HG02981 (cell line): Measurements from ENCODE around the gene PDLIM7.
A peak's percentile ranks its signal among the peaks of the same experiment; 100 is the strongest.

Experiments
- ATAC-seq: cut with Tn5 transposase; IDR thresholded peaks from one replicate; pipeline ENCODE4 v1.9.1; 2021; ENCODE audit warnings: mild to moderate bottlenecking, moderate library complexity; ENCODE audit not compliant: unreplicated experiment

The PDLIM7 gene

DNA sequence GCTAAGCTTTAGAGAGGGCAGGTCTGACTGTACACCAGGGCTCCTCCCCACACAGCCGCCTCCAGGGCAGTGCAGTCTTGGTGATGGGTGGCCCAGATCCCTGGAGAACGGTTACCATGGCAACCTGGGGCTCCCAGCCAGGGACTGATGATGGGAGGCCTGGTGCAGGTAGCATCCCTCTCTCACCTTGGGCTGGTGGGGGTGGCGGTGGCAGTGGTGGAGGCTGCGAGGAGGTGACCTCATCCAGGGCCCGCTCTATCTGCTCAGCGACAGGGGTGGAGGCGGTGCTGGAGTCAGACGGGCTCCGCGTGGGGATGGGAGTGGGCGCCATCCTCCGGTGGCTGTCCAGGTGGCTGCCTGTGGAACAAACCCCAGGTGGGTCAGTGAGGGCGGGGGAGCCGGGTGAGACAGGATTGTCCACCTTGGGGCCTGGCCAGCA lies 38.5 kb downstream of the PDLIM7 start:
- ATAC-seq: no peak

DNA sequence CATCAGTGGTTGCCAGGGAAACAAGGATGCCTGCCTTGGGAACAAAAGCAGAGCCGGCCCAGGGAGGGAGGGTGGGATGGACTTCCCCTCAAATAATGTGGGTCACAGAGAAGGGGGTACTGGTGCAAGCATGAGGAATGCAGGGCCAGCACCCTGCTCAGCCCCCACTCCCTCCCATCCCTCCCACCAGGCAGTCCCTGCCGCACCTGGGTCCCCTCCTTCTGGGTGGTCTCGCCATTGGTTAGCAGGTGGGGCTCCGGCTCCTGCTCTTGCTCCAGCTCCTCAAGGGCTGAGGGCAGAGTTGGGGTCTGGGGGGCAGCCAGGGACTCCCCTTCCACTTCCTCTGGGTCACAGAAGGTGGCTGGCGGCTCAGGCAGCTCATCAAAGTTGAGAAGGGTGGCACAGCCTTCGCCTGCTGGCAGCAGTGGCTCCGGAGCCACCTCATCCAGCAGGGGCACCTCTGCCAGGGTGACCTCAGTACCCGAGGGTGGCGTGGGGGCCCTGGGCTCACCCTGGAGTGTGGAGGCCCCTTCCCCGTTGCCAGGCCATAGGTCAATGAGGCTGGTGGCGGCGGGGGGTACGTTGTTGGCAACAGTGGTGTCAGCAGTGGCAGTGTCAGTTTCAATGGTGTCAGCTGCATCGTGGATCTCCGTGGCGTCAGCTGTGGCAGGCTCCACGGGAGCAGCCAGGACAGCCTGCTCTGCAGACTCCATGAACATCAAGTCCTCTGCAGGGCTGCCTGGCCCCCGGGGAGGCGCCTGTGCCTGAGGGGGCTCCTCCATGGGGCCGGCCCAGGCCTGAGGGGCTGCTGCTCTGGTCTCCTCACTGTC lies 39.3 kb downstream of the PDLIM7 start:
- ATAC-seq: no peak

DNA sequence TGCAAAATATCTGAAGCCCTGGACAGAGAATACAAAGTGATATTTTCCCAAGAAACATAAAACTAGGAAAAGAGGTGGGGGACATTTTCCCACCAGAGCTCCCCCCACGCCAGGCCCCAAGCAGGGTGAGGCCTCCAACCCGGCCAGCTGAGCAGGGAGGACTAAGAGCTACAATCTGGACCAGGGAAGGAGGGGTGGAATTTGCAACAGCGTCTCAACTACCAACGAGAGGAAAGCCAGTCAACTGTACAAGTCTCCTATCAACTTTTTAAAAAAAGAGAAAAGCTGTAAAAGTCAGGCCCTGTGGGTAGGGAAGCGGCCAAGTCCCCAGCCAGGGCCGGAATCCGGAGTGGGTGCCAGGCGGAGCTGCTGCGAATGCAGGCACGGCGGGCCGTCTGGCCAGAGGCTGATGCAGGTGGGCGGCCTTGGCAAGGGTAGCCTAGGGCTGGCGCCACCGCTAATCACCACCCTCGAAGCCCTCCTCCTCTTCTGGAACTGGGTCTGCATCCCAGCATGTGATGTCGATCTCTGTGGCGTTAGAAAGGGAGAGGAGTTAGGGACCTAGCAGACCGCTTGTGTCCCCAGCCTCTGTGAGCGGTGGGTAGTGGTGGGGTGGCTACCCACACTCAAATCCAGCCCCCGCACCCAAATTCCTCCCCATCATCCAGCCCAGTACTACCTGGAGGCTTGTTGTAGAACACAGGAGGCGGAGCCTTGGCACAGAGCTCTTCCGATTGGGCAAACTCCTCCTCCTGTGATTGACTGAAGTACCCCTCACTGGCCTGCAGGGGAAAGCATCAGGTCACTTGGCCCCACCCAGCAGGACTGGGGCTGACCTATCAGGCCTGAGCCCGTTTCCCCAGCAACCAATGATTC lies 40.2 kb downstream of the PDLIM7 start:
- ATAC-seq: peak; percentile 42

DNA sequence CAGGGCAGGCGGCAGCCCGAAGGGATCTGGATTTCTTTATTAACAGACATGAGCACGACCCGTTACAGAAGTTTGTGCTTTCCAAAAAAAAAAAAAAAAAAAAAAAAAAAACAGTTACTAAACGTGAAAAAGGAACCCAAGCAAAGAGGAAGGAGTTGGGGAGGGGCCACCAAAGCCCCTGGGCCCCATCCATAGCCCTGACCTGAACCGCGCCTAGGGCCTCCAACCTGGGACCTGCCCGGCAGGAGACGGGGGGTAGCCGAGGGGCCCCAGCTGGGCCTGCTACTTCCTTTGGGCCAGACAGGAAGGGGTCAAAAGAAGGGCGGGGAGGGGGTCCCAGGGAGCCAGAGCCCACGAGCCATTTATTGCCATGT lies 40.8 kb downstream of the PDLIM7 start:
- no peak for ATAC-seq

DNA sequence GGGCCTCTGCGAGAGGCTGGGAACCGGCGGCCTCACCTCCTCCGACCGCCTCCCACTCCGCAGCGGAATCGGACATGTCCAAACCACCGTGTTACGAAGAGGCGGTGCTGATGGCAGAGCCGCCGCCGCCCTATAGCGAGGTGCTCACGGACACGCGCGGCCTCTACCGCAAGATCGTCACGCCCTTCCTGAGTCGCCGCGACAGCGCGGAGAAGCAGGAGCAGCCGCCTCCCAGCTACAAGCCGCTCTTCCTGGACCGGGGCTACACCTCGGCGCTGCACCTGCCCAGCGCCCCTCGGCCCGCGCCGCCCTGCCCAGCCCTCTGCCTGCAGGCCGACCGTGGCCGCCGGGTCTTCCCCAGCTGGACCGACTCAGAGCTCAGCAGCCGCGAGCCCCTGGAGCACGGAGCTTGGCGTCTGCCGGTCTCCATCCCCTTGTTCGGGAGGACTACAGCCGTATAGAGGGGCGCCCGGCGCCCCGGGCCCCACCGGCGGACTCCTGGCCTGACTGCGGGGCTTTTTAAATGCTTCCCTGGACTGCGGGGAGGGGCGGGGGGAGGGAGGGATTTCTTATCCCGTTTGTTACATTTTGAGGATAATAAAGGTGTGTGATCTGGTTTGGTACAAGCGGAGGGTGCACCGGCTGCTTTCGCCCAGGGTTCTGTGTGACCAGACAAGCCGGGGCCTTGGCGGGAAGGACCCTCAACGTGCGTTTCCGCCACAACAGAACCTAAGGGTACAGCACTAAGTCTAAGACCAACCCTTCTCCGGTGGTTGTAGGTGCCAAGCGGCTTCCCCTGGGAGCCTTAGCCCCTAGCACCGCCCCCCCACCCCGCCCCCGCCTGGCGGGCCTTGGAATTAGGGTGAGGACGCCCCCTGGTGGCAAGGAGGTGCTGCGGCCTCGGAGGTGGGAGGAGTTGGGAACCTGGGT lies 41.5 kb downstream of the PDLIM7 start:
- ATAC-seq: peak; percentile 7

DNA sequence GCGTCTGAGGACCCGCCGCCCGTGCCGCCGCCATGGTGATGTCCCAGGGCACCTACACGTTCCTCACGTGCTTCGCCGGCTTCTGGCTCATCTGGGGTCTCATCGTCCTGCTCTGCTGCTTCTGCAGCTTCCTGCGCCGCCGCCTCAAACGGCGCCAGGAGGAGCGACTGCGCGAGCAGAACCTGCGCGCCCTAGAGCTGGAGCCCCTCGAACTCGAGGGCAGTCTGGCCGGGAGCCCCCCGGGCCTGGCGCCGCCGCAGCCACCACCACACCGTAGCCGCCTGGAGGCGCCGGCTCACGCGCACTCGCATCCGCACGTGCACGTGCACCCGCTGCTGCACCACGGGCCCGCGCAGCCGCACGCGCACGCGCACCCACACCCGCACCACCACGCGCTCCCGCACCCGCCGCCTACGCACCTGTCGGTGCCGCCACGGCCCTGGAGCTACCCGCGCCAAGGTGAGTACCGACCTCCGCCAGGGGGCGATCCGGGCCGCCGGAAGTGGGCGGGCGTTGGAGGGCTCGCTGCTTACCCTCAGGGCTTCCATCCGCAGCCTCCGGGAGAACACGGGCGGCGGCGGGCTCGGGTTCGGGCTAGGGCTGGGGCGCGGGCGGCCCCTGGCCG lies 42.3 kb downstream of the PDLIM7 start:
- peak; percentile 46 for ATAC-seq

DNA sequence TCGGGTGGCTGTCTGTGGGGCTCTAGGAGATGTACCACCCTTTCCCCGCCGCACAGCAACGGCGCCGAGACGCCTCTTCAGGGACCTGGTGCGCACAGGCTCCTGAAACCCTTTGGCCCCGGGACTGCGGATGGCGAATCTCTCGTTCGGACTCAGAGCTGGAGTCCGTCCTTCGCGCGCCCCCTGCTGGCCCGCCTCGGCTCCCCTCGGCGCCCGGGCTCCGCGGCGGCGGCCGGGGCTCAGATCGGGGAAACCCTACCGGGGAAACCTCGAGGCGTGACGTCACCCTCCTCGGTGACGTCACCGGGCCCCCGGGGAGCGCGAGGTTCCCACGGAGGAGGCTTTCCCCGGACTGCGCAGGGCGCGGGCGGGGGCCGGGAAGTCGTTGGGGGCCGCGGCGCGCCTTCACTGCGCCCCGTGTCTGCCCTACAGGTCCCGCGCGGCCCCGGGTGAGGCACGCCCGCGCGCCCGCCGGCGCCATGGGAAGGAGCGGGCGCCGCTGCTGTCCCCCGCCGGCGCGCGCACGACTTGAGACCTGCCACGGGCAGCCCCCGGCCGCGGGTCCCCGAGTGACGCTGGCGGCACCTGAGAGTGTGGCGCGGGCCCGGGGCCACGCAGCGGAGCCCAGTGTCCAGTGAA lies 42.9 kb downstream of the PDLIM7 start:
- peak; percentile 43 for ATAC-seq

DNA sequence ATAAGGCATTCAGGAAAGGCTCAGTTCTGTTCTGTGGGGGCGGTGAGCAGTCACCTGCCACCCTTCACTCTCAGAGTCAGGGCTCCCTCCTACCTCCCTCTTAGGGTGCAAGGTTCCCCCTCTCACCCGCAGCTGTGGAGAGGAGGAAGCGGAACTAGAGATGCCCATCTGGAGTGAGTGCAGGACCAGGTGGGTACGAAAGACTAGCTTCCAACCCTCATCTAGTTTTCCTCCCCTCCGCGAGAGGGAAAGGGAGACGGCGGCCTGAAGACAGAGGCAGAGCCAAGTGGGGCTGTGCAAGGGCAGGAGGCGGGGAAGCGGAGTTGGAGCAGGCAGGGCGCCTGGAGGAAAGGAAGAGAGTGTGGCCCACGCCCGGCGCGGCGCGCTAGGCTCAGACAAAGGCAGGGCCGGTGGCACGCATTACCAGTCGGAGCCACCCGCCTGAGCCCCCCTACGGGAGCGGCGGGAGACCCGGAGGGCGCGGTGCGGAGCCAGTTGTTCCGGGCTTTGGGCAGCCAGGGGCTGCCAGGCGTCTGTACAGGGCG lies 43.5 kb downstream of the PDLIM7 start:
- peak; percentile 1 for ATAC-seq

DNA sequence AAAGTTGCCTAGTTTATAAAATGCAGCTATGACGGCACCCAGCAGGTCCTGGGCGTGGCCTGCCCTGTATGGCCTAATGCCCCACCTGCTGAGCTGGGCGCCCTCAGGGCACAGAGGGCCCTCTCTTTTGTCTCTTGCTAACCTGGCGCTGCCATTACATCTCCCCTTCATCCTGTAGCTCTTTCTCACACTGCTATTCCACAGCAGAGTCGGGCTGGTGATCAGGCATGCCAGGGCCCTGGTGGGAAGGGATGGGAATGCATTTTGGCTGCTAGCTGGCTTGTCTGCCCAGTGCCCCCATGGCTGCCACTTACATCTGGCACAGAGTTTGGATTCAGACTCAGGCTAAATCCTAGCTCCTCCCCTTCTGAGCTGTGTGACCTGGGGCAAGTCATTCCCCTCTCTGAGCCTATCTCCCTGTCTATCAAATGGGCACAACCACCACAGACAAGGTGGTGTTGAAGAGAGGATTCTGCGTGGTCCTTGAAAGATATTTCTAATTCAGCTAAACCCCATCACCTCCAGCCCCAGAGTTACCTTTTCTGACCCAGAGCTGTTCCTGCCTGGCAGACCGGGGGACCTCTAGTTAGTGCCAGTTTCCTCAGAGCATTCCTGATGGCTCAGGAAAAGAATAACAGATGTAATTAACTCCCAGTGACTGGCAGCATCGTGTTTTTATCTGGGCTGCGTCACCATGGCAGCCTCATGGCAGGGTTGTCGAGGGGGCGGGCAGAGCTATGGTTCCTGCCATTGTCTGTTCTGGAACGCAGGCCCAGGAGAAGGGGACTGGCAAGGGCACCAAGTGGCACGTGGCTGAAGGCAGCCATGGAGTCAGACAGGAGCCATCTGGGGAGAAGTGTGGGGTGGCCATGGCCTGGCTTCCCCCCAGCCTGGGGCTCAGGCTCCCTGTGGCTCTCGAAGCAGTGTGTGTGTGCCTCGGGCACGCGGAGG lies 44.4 kb downstream of the PDLIM7 start:
- ATAC-seq: no peak

DNA sequence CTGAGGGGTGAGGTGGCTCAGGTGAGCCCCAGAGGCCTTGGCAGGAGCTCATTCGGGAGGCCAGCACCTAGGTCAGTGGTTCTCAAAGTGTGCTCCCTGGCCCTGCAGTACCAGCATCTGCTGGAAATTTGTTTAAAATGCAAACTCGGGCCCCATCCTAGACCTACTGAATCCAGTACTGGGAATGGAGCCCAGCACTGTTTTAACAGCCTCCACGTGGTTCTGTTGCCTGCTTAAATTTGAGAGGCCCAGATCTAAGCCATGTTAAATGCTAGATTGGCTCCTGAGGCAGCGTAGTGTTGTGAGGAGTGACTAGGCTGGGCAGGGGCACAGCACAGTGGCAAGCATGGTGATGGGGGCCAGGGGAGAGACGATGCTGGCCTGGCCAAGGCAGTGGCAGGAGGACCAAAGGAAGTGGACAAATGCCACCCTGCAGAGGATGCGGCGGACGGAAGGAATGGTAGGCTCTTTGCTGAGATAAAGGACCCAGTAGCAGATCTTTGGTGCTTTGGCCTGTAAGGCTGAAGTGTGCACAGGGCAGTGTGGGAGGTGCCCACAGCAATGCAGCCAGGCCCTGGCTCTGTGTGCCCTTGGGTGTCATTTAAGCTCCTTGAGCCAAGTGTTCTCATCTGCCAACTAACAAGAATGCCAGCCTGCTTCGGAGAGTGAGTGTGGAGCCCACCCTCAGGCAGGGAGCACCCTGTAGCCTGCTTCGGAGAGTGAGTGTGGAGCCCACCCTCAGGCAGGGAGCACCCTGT lies 46.6 kb downstream of the PDLIM7 start:
- no peak for ATAC-seq

DNA sequence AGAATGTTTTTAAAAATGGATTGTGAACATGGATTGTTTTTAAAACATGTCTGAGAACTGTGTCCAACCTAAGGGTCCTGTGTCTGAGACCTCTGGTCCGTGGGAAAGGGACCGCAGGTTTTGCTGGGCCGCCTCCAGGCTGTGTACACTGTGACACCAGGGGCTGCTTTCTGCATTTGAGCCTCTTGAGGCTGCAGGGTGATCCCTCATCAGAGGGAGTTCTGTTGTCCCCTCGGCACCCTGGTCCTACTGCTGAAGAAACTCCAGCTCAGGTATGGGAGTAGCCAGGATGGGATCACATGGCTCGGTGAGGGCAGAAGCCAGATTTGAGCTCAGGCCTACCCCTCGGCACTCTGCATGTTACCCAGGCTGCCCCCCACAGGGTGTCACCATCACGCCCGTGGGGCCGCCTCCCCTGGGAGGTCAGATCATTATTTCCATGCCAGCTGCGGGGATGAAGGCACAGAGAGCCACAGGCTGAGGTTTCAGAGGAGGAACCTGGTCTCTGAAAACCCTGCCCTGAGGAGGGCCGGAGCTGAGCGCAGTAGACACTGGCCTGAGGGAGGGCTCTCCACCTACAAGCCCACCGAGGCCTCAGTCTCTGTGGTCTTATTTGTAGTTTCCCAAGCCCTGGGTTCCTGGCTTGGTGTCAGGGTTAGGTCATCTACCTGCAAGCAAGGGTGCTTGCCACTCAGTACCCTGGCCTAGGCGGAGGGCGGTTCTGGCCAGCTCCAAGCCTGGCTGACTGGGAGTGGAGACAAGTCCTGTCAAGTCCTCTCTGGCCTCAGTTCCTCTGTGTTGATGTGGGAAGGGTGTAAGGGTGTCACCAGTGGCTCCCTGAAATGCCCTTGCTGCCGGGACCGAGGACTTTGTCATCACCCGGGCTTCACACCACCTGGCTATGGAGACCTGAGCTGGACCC lies 48.0 kb downstream of the PDLIM7 start:
- ATAC-seq: no peak

DNA sequence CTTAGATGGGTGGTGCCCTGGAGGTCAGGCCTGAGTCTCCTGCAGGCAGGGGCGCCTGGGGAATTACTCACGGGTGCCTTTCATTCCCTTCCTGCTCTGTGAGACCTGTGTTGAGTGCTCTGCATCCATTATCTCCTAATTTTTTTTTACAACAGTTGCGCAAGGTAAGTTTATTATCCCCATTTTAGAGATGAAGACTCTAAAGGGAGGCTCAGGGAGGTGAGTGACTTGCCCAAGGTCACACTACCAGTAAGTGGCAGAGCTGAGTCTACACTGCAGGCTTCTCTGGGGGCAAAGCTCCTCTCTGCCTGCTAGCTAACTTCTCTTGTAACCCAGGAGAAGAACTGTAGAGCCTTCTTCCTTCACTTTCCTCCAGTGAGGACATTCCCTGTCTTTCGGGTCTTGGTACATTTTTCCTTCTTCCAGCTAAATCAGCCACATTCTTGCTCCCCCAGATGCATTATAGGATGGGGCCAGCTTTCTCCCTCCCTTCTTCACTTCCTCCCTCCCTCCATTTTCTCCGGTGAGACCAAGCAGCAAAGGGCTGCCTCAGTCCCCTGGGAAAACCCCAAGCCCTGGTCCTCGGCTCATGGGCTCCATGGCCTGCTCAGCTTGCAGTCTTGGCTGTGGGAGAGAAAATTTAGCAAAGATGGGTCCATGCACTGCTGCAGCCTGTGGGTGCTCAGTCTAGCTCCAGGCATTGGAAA lies 49.0 kb downstream of the PDLIM7 start:
- ATAC-seq: no peak

DNA sequence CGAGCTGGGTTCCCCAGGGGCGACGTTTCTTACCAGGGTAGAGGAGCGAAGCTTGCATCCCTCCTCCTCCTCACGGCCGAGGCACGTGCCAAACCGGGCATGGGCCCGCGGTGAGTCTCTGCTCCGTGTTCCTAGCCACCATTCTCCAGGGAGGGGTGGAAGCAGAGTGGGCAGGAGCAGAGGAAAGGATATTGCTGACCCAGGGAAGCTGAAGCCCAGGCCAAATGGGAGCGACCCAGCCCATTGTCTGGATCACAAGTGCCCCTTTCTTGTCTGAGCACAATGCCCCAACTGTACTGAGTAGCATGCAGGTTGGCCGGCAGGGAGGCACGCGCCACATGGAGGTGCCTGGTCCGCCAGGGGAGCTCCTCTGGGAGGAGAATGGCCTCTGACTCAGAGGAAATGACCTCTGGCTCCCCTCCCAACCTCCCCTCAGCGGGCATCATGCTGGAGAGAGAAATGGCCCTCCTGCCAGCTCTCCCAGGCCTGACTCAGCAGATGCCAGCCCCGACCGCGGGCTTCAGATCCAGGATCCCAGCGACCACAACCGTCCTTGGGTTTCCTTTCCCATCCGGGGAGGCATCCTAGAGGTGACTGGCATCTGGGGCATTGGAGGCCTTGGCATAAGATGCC lies 49.7 kb downstream of the PDLIM7 start:
- ATAC-seq: no peak

DNA sequence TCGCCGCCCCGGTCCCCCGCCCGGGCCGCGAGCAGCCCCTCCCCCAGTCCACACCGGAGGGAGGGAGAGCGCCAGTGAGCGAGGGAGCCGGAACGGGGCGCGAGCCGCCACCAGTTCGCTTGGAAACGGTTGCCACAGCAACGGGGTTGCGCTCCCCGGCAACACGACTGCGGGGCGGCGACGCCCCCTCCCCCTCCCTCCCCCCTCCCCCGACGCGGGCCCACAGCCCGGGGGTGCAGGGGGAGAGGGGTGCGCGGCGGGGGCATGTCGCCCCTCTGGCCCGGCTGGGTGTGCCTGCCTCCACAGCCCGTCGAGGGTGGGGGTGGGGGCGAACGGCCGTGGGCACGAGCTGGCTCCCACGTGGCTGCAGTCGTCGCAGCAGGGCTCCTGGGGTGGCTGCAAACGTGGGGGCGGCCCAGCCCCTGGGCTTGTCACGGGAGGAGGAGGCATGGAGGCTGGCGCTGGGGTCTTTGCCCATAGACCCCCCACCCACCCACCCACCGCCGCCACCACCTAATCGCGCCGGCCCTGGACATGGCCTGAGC lies 50.3 kb downstream of the PDLIM7 start:
- peak; percentile 39 for ATAC-seq
